Central memory CD8-positive, alpha-beta T cell (primary cell): ENCODE measurements around the gene PRKAG3.

ENCODE experiments used
- ATAC-seq: fragments of 150-1000 bp; cut with Tn5 transposase; replicated peaks from 2 replicates; pipeline ENCODE4 v1.10.0; 2022; ENCODE audit warnings: mild to moderate bottlenecking, moderate FRiP score, moderate number of reproducible peaks; ENCODE audit not compliant: poor library complexity, severe bottlenecking; ENCODE audit errors: extremely low read depth
- DNase-seq, 2 donors: peaks; one replicate each; pipeline ENCODE4 v3.0.0; 2021; ENCODE audit warnings: low spot score in 2 of 2
- H3K27ac Mint-ChIP-seq: one replicate; pipeline ENCODE4 v1.8.0; 2022; ENCODE audit warnings: low read depth, mild to moderate bottlenecking, moderate library complexity, mixed read lengths
- H3K27me3 Mint-ChIP-seq: one replicate; pipeline ENCODE4 v1.8.0; 2022; ENCODE audit warnings: mixed read lengths
- H3K36me3 Mint-ChIP-seq: one replicate; pipeline ENCODE4 v1.8.0; 2022; ENCODE audit warnings: mild to moderate bottlenecking, moderate library complexity, mixed read lengths; ENCODE audit not compliant: insufficient read depth
- H3K4me1 Mint-ChIP-seq: one replicate; pipeline ENCODE4 v1.8.0; 2022; ENCODE audit warnings: mixed read lengths
- H3K4me3 Mint-ChIP-seq: one replicate; pipeline ENCODE4 v1.8.0; 2022; ENCODE audit warnings: mild to moderate bottlenecking, moderate library complexity, mixed read lengths
- H3K9me3 Mint-ChIP-seq: one replicate; pipeline ENCODE4 v1.8.0; 2022; ENCODE audit warnings: mixed read lengths

PRKAG3 gene

DNA sequence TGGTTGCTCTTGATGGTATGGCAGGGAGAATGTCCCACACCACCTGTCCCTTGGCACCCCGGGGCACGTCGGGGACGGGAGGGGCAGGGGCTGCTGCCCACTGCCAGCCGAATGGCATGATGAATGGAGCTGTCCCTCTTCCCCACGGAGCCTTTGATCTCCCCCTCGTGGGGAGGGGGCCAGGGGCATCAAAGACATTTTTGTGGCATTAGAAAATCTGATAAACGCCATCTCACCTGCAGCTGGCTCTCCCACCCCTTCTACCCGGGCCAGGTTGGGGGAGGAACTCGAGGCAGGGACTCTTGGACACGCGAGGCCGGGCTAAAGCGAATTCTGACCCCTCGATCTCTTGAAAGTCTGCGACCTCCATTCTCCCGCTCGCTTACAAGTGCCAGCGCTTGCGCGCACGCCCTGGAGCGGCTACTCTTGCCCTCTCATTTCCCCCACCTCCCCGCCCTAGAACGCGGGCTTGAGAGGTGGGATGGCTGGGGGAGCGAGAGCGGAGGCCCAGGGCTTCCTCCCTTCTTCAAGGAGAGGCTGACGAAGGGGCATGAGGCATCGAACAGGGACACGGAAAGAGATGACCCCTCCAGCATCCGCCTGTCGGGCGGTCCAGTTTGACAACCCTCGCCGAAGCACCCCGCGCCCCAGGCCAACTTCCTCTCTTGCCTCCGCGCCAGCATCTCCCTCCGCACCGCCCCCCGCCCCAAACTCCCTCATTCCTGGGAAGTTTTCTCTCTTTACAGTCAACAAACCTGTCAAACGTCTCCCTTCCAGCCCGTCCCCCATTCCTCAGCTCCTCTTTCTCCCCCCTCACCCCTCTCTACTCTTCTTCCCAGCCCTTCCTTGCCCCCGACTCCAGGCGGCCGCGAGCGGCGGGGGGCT, 27.3 kb upstream of the PRKAG3 start:
- H3K4me3 Mint-ChIP-seq = peak overlapping the region; percentile 59
- no peaks in the 10 kb centered on the region for H3K9me3 Mint-ChIP-seq
- H3K27me3 Mint-ChIP-seq = peaks cover 97% of the 10 kb centered on the region
- peaks cover 1% of the 10 kb centered on the region for H3K36me3 Mint-ChIP-seq
- H3K27ac Mint-ChIP-seq = no peak overlapping the region
- ATAC-seq (no peak), DNase-seq (no peak)
- peaks cover 13% of the 10 kb centered on the region for H3K4me1 Mint-ChIP-seq

DNA sequence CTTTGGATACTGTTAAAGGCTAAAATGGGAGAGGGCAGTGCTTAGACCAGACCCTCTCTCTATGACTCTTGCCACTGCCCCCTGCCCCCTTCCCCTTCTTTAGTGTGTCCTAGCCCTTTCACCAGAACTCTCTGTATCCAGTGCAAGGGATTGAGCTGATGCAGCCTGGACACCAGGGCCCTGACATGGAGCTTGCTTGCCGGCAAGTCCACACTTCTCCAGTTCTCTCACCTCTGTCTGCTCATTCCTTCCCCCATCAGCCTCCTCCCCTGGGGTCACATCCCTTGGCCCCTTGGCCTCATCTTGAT, 26.5 kb upstream of the PRKAG3 start:
- ATAC-seq (no peak), DNase-seq (no peak)
- Mint-ChIP-seq H3K27ac (no peak overlapping the region), H3K9me3 (no peaks in the 10 kb centered on the region), H3K27me3 (peaks cover 97% of the 10 kb centered on the region), H3K4me3 (no peak overlapping the region), H3K4me1 (peaks cover 18% of the 10 kb centered on the region), H3K36me3 (peaks cover 1% of the 10 kb centered on the region)

DNA sequence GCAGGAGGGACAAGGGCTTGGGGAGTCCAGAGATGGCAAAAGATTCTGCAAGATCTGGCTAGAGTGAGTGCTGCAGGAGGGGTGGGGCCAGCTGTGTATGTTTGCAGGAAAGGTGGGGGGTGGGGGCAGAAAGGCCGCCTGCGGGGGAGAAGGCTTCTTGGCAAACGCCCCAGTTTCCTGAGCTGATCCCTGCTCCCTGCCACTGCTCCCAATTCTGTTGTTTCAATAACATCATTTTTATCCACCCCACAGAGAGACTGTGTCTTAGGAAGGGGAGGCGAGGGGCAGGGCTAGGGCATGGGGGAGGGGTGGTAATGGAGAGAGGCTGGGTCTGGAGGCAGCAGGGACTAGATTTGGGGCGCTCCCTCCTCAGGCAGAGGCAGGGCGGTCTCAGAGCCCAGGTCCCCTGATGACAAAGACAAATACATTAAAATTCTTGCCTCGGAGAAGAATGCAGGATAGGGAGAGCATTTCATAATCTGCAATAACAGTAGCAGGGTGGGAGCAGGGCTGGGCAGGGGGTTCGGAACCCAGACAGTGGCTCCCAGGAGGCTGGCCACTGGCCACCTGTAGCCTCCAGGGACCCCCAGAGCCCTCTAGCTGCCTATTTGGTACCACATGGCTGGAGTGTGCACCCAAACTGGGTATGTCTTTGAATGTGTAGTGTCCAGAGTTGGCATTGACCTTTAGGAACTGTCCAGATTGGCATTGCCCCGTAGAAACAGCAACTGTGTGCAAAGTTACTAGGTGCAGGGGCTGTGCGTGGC, 26.0 kb upstream of the PRKAG3 start:
- no peak for DNase-seq

DNA sequence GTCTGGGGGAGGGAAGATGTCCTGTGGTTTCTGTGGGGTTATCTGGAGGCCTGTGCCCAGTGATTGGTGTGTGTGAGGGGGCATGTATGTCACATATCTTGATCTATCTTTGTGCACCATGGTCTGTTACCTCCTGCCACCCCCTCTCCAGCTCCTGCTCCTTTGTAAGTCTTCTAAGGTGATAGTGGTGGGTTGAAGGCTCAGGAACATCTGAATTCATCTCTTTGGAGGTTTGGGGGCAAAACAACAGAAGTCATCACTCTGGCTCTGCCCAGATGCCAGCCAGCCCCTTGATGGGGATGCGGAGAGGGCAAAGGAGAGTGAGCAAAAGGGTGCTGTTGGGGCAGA, 25.3 kb upstream of the PRKAG3 start:
- Mint-ChIP-seq H3K9me3 (no peaks in the 10 kb centered on the region), H3K4me1 (peaks cover 19% of the 10 kb centered on the region), H3K4me3 (no peak overlapping the region), H3K27me3 (peaks cover 88% of the 10 kb centered on the region), H3K27ac (no peak overlapping the region), H3K36me3 (peaks cover 1% of the 10 kb centered on the region)
- no peak for ATAC-seq
- no peak for DNase-seq

More for the DNA sequence above, 26.0 kb upstream of the PRKAG3 start:
- no peaks in the 10 kb centered on the region for H3K9me3 Mint-ChIP-seq
- H3K27ac Mint-ChIP-seq = no peak overlapping the region
- peaks cover 1% of the 10 kb centered on the region for H3K36me3 Mint-ChIP-seq
- H3K4me1 Mint-ChIP-seq = peaks cover 19% of the 10 kb centered on the region
- no peak for ATAC-seq
- H3K27me3 Mint-ChIP-seq = peaks cover 95% of the 10 kb centered on the region
- no peak overlapping the region for H3K4me3 Mint-ChIP-seq

DNA sequence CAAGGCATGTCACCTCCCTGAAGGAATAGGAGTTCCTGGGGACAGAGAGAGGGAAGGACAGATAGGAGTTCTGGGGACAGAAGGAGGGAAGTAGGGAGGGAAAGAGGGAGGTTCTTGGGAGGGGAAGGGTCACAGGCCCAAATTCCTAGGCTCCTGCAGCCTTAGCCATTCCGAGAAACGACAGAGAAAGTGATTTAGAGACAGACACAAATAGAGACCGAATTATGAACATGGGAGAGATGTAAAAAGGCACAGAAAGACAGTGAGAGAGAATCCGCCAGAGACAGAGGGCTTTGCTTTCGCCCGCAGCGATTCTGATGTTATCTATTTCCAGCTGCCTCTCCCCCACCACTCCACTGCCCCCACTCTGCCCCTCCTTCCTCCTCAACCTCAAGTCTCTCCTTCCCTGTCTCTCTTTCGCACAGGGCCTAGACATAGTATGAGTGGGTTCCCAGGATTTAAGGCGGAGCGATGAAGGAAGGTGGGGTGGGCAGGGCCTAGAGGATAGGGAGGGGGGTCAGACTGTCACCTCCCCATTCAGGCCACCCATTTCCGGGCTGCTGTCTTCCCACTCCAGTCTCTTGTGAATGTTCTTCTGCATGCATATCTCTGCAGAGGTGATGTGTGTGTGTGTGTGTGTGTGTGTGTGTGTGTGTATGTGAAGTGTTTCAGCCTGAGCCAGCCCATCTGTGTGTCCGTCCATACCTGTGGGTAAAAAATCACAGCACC, 24.7 kb upstream of the PRKAG3 start:
- peaks cover 85% of the 10 kb centered on the region for H3K27me3 Mint-ChIP-seq
- no peak for DNase-seq
- peaks cover 19% of the 10 kb centered on the region for H3K4me1 Mint-ChIP-seq
- no peak for ATAC-seq
- H3K36me3 Mint-ChIP-seq = peaks cover 1% of the 10 kb centered on the region
- no peak overlapping the region for H3K27ac Mint-ChIP-seq
- no peaks in the 10 kb centered on the region for H3K9me3 Mint-ChIP-seq
- no peak overlapping the region for H3K4me3 Mint-ChIP-seq

DNA sequence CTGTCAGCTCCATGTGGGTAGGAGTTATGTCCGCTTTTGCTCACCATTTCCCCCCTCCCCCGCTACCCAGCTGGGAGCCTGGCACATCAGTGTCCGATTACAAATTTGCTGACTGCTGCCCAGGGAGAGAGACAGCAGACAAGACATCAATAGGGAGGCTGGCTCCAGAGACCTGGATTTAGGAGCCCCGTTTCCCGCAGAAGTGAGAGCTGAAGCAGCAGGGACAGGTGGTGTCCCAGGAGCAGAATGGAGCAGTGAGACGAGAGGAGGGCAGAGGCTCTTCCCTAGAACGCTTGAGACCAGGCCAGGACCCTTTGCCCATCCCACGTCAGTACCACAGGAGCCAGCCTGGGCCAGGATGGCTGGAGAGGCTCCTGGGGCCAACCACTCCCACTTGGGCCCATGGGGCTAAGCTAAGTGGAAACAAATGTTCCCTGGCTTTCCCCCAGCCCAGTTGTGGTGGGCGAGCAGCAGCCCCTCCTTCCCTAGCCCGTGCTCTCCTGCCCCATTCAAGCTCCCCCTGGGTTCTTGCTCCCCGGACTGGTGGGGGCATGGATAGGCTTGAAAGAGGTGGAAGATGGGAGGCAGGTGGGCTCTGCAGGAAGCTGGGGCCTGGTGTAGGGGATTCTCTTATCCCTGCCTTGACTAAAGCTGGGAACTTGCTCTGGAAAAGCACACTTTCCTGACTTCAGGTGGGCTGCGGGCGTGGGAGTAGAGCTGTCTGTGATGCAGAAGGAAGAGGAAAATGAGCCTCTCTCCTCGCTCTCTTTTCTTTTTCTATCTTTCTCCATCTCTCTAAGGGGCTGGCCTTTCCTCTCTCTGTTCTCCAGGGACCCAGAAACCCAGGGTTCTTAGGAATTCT, 23.9 kb upstream of the PRKAG3 start:
- ATAC-seq (no peak), DNase-seq (no peak)
- Mint-ChIP-seq H3K9me3 (no peaks in the 10 kb centered on the region), H3K27ac (no peak overlapping the region), H3K27me3 (peaks cover 85% of the 10 kb centered on the region), H3K4me1 (peaks cover 13% of the 10 kb centered on the region), H3K36me3 (peaks cover 1% of the 10 kb centered on the region), H3K4me3 (no peak overlapping the region)

DNA sequence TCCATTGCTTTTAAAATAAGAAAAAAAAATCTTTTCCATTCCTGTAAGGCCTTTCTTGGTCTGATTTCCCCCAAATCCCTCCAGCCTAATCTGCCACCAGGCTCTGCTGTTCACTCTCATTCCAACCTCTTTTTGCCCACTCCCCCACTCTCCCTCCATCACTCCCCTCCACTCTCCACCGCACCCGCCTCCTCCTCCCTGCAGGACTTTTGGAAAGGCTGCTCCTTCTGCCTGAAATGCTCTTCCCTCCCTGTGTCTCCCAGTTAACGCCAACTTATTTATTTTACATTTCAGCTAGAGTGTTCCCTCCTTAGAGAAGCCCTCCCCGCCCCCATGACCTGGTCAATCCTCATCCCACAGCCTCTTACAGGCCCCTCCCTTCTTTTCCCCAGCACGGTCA, 23.3 kb upstream of the PRKAG3 start:
- ATAC-seq = no peak
- Mint-ChIP-seq H3K4me3 (no peak overlapping the region), H3K27me3 (peaks cover 85% of the 10 kb centered on the region), H3K4me1 (peaks cover 7% of the 10 kb centered on the region), H3K36me3 (peaks cover 1% of the 10 kb centered on the region), H3K9me3 (no peaks in the 10 kb centered on the region), H3K27ac (no peak overlapping the region)
- DNase-seq = no peak

DNA sequence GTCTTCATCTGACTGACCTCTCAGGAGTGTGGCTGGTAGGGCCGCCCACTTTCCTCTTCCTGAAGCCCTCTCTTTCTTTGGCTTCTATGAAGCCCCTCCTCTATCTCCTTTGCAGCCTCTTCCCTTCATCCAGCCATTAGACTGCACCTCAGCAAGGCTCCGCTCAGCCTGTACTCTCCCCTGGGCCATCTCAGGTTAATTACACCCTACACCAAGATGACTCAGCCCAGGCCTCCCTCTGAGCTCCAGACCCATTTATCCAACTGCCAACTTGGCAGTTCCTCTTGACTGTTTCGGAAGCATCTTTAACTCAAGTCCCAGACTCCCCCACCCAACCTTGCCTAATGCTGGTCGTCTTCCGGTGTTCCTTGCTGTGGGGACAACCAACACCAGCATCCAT, 22.2 kb upstream of the PRKAG3 start:
- peaks cover 1% of the 10 kb centered on the region for H3K36me3 Mint-ChIP-seq
- ATAC-seq = no peak
- peaks cover 77% of the 10 kb centered on the region for H3K27me3 Mint-ChIP-seq
- no peak overlapping the region for H3K27ac Mint-ChIP-seq
- DNase-seq = no peak
- H3K4me1 Mint-ChIP-seq = peaks cover 7% of the 10 kb centered on the region
- no peak overlapping the region for H3K4me3 Mint-ChIP-seq
- no peaks in the 10 kb centered on the region for H3K9me3 Mint-ChIP-seq

DNA sequence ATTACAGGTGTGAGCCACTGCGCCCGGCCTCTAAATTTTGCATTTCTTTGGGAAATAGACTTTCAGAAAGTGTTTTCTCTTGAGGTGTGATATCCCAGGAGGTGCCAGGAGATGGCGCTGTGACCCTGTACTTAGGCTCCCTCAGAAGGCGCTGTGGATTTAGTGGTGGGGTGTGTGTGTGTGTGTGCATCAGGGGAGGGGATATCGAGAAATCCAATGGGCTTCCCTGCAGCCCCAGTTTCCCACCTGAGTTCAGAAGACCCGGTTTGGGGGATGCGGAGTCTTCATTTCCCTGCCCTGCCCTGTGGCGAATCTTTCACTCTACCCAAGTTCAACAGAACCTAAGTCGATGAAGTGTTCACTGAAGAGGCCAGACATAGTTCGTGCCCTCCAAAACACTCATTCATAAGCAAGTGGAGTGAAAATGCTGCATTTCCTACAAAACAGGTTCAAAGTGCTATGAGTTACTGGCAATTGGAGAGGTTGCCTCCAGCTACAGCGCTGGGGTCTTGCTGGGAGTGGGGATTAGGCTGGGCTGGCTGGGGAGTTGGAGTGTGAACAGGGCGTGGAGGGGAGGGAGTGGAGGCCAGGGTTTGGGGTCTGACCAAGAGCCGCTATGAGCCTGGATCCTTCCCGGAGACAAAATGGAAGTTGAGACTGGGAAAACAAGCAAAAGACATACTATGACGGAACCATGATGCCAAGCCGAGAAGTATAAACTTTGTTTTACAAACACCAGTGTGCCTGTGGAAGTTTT, 21.5 kb upstream of the PRKAG3 start:
- H3K36me3 Mint-ChIP-seq = peaks cover 1% of the 10 kb centered on the region
- no peak overlapping the region for H3K27ac Mint-ChIP-seq
- ATAC-seq (no peak), DNase-seq (peak; percentile 48 to 61)
- H3K4me1 Mint-ChIP-seq = peaks cover 7% of the 10 kb centered on the region
- no peaks in the 10 kb centered on the region for H3K9me3 Mint-ChIP-seq
- H3K27me3 Mint-ChIP-seq = peaks cover 71% of the 10 kb centered on the region
- H3K4me3 Mint-ChIP-seq = no peak overlapping the region

DNA sequence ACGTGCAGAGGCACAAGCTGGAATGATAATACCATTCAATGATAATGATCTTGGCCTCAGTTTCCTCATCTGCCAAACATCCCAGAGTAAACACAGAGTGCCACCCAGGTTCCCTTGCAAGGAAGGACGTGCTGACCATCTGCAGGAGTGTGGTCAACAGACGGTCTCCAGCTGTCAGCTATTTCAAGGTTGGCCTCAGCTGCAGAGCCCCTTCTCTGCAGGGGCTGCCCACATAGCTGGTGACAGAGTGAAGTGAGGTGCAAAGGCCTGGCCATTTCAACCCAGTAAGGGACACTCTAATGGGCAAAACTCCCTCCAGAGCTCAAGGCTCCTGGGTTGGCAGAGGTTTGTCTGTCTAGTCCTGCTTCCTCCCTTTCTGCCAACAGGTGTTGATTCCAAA, 19.7 kb upstream of the PRKAG3 start:
- Mint-ChIP-seq H3K4me1 (peaks cover 7% of the 10 kb centered on the region), H3K36me3 (peaks cover 1% of the 10 kb centered on the region), H3K9me3 (no peaks in the 10 kb centered on the region), H3K4me3 (no peak overlapping the region), H3K27me3 (peaks cover 53% of the 10 kb centered on the region), H3K27ac (no peak overlapping the region)
- DNase-seq (no peak), ATAC-seq (no peak)

DNA sequence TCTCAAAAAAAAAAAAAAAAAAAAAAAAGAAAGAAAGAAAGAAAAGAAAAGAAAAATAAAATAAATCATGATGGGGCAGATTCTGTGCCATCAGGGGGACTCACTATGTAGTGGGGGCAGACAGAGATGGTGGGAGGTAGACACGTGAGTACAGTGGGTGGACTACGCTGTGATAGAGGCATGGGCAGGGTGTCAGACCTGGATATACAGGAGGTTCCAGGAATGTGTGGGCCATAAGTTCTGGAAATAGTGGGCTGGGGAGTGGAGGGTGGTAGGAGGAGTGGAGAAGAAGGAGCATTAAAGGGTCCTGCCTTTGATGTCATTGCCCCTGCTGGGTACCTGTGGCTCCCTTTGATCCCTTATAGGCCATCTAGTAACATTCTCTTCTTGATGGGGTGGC, 19.2 kb upstream of the PRKAG3 start:
- H3K9me3 Mint-ChIP-seq = no peaks in the 10 kb centered on the region
- no peak for DNase-seq
- H3K36me3 Mint-ChIP-seq = peaks cover 1% of the 10 kb centered on the region
- no peak overlapping the region for H3K27ac Mint-ChIP-seq
- no peak for ATAC-seq
- H3K4me1 Mint-ChIP-seq = peaks cover 7% of the 10 kb centered on the region
- peaks cover 48% of the 10 kb centered on the region for H3K27me3 Mint-ChIP-seq
- H3K4me3 Mint-ChIP-seq = no peak overlapping the region
